Dendritic cell treated with granulocyte-macrophage colony-stimulating factor and Interleukin-4, amounts not matched to agents 40 ng/mL and 50 ng/mL, for 4 days (primary cell): ENCODE results near the gene ABTB1.

Experiments
- H3K27ac Mint-ChIP-seq: one replicate; pipeline ENCODE4 v1.8.0; 2022; ENCODE audit warnings: mild to moderate bottlenecking, mixed read lengths
- H3K27me3 Mint-ChIP-seq: one replicate; pipeline ENCODE4 v1.8.0; 2022; ENCODE audit warnings: mild to moderate bottlenecking, mixed read lengths
- H3K36me3 Mint-ChIP-seq: one replicate; pipeline ENCODE4 v1.8.0; 2022; ENCODE audit warnings: low read depth, mixed read lengths
- H3K4me1 Mint-ChIP-seq: one replicate; pipeline ENCODE4 v1.8.0; 2022; ENCODE audit warnings: low read depth, mixed read lengths
- H3K4me3 Mint-ChIP-seq: one replicate; pipeline ENCODE4 v1.8.0; 2022; ENCODE audit warnings: mild to moderate bottlenecking, moderate library complexity, mixed read lengths
- H3K9me3 Mint-ChIP-seq: one replicate; pipeline ENCODE4 v1.8.0; 2022; ENCODE audit warnings: mixed read lengths
- intact Hi-C: fragments of 100-400 bp; cut with micrococcal nuclease; formaldehyde crosslinking; loops from one replicate; pipeline ENCODE4 v1.15.0; 2022

ABTB1 gene

DNA sequence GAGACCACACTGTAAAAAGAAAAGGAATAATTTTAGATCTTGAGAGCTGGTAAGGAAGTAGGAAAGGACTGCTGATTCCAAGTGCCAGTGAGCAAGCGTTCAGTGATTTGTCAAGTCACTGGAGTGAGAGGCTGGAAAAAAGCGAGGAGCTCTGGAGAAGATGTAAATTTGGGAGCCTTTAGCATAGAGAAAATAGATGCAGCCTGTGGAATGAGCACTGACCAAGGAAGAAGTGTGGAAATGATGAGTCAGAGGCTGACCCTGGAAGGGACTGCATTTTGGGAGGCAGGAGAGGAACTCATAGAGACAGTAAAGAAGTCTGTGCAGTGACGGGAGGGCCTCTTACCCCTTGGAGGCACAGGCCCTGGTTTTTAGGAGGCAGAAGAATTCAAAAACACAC lies 17.1 kb upstream of the ABTB1 start:
- Mint-ChIP-seq H3K27ac (no peak overlapping the region), H3K4me1 (peaks cover 13% of the 10 kb centered on the region), H3K9me3 (no peaks in the 10 kb centered on the region), H3K27me3 (peaks cover 5% of the 10 kb centered on the region), H3K4me3 (no peak overlapping the region), H3K36me3 (no peaks in the 10 kb centered on the region)
- intact Hi-C loops: loop anchor here (2.0 kb wide), 1 partner anchor 177 kb away; no protein-coding TSS in a partner anchor

DNA sequence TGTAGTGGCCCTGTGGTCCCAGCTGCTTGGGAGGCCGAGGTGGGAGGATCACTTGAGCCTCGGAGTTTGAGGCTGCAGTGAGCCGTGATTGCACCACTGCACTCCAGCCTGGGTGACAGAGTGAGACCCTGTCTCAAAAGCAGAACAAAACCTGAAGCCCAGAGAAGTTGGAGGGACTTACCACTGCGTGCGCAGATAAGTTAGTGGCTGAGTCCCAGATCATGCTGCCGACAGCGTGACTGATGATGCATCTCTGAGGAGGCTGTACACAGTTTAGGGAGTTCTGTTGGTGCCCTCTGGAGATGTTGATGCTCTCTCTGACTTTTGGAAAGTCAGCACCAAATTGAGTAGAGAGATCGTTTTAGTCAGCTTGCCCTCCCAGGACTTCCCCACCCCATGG lies 15.8 kb upstream of the ABTB1 start:
- Mint-ChIP-seq H3K4me3 (no peak overlapping the region), H3K9me3 (no peaks in the 10 kb centered on the region)

DNA sequence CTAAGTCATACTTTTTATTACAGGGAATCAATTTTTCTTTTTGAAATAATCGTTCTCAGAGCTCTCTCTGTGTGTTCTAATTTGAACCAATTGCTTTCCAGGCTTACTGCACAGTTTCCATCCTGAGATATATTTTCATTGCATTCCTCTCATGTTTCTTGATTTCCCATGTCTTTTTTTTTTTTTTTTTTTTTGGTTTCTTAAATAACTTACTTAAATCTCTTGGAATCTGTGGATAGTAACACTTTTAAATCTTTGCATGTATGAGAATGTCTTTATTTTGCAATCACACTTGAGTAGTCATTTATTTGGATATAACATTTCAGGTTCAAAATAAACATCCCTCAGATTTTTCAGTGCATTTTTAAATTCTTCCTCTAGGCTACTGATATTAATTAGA lies 14.5 kb upstream of the ABTB1 start:
- Mint-ChIP-seq H3K27ac (no peak overlapping the region), H3K4me1 (peaks cover 14% of the 10 kb centered on the region), H3K27me3 (peaks cover 1% of the 10 kb centered on the region), H3K9me3 (no peaks in the 10 kb centered on the region), H3K4me3 (no peak overlapping the region), H3K36me3 (no peaks in the 10 kb centered on the region)
- intact Hi-C loops: no loop called here

More for the DNA sequence above, 15.8 kb upstream of the ABTB1 start:
- Mint-ChIP-seq H3K36me3 (no peaks in the 10 kb centered on the region), H3K4me1 (peaks cover 14% of the 10 kb centered on the region), H3K27ac (no peak overlapping the region), H3K27me3 (peaks cover 5% of the 10 kb centered on the region)
- intact Hi-C loops: no loop called here

DNA sequence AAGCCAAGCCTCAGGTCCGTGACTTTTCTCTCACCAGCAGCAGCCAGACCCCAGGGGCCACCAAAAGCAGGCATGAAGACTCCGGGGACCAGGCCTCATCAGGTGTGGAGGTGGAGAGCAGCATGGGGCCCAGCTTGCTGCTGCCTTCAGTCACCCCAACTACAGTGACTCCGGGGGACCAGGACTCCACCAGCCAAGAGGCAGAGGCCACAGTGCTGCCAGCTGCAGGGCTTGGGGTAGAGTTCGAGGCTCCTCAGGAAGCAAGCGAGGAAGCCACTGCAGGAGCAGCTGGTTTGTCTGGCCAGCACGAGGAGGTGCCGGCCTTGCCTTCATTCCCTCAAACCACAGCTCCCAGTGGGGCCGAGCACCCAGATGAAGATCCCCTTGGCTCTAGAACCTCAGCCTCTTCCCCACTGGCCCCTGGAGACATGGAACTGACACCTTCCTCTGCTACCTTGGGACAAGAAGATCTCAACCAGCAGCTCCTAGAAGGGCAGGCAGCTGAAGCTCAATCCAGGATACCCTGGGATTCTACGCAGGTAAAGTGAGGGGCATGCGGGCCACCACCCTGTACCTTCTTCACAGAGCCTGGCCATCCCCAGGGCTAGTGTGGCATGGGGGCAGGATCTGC lies 12.0 kb upstream of the ABTB1 start:
- Mint-ChIP-seq H3K27ac (no peak overlapping the region), H3K9me3 (no peaks in the 10 kb centered on the region), H3K4me1 (peaks cover 10% of the 10 kb centered on the region), H3K36me3 (no peaks in the 10 kb centered on the region), H3K4me3 (no peak overlapping the region), H3K27me3 (peaks cover 1% of the 10 kb centered on the region)
- intact Hi-C loops: no loop called here

DNA sequence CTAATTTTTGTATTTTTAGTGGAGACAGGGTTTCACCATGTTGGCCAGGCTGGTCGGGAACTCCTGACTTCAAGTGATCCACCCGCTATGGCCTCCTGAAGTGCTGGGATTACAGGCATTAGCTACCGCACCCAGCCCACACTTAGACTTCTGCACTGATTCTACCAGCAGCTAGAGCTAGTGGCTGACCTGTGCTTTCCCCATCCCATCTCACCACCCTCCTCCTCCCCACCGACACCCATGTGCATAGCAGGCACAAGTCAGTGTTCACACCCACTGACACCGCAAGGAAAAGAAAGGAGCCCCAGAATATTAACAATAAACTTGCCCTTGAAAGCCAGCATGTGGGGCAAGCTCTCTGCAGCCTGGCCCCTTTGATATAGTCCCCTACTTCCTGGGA lies 11.2 kb upstream of the ABTB1 start:
- no peak overlapping the region for H3K27ac Mint-ChIP-seq
- H3K4me1 Mint-ChIP-seq: peaks cover 7% of the 10 kb centered on the region

DNA sequence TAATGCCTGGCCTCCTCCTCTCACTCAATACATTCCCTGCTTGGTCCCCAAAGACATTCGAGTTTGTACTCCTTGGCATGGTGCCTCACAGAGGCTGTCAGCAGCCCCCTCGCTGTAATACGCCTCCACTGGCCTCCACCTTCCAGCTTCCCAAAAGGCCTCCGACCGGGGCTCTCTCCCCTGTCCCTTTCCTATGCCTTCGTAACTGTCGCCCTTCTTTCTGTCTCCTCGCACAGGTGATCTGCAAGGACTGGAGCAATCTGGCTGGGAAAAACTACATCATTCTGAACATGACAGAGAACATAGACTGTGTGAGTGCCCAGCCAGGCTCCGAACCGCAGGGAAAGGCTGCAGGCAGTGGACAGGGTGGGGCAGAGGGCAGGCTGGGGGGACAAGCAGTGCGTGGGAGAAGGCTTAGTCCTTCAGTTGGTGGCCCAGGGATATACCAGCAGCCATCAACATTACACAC lies 10.7 kb upstream of the ABTB1 start:
- Mint-ChIP-seq H3K27ac (no peak overlapping the region), H3K27me3 (peaks cover 1% of the 10 kb centered on the region), H3K4me1 (peaks cover 7% of the 10 kb centered on the region), H3K4me3 (no peak overlapping the region), H3K9me3 (no peaks in the 10 kb centered on the region), H3K36me3 (no peaks in the 10 kb centered on the region)
- intact Hi-C loops: no loop called here

More for the DNA sequence above, 11.2 kb upstream of the ABTB1 start:
- intact Hi-C loops: no loop called here
- H3K9me3 Mint-ChIP-seq: no peaks in the 10 kb centered on the region
- H3K36me3 Mint-ChIP-seq: no peaks in the 10 kb centered on the region
- H3K4me3 Mint-ChIP-seq: no peak overlapping the region
- H3K27me3 Mint-ChIP-seq: peaks cover 1% of the 10 kb centered on the region

DNA sequence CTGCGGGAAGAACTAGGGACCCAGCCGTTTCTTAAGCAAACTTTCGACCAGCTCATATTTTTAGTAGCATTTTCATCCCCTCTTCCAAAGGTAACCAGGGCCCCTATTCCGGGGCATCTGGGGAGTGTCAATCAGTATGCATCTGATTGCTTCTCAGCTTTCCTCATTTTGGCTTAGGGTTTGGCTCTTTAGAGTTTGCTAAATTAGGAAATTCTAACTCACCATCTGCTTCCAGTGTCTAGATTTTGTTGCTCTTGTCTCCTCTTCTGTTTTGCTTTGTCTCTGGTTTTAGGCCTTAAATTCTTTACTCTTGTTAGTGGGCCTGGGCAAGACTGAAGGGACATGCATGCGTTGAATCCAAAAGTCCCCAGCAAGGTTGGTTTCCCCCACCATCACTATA lies 9.6 kb upstream of the ABTB1 start:
- no peak overlapping the region for H3K27ac Mint-ChIP-seq
- H3K4me1 Mint-ChIP-seq: peaks cover 7% of the 10 kb centered on the region
- no peak overlapping the region for H3K4me3 Mint-ChIP-seq
- H3K36me3 Mint-ChIP-seq: no peaks in the 10 kb centered on the region
- intact Hi-C loops: no loop called here
- H3K9me3 Mint-ChIP-seq: no peaks in the 10 kb centered on the region
- H3K27me3 Mint-ChIP-seq: no peaks in the 10 kb centered on the region

DNA sequence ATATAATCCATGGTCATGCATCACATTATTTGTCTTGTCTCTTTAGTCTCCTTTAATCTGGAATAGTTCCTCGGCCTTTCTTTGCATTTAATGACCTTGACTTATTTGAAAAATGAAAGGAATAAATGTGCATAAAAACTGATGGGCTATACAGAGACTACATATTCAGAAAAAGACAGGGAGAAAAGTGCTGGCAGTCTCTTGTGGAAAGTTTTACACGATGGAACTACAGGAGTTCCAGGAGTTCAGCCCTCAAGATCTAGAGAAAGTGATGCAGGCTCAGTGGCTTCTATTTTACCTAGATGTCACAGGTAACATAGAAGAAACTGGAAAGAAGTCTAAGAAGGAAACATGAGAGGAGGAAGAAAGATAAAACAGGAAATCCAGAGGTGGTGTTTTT lies 7.6 kb upstream of the ABTB1 start:
- Mint-ChIP-seq H3K4me1 (peaks cover 6% of the 10 kb centered on the region), H3K4me3 (no peak overlapping the region), H3K36me3 (no peaks in the 10 kb centered on the region), H3K27ac (no peak overlapping the region), H3K9me3 (no peaks in the 10 kb centered on the region), H3K27me3 (no peaks in the 10 kb centered on the region)
- intact Hi-C loops: no loop called here

DNA sequence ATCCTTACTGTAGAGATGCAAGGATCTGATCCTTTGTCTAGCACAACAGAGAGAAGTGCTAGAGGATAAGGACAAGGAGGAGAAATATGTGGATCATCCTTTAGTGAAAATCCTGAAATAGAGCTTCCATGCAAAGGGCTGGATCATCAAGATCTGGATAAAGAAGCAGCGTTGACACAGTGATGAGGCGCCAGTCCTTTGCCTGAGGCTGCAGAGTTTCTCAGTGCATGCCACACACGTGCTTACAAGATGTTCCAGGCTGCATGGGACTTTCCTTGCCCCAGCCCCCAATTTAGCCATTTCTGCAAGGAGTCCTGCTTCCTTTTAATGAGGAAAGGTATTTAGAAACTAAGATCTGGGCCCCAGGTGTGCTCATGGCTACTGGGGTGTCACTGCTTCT lies 7.2 kb upstream of the ABTB1 start:
- Mint-ChIP-seq H3K27me3 (no peaks in the 10 kb centered on the region), H3K4me3 (no peak overlapping the region), H3K36me3 (no peaks in the 10 kb centered on the region), H3K27ac (no peak overlapping the region), H3K4me1 (peaks cover 1% of the 10 kb centered on the region), H3K9me3 (no peaks in the 10 kb centered on the region)
- intact Hi-C loops: no loop called here

DNA sequence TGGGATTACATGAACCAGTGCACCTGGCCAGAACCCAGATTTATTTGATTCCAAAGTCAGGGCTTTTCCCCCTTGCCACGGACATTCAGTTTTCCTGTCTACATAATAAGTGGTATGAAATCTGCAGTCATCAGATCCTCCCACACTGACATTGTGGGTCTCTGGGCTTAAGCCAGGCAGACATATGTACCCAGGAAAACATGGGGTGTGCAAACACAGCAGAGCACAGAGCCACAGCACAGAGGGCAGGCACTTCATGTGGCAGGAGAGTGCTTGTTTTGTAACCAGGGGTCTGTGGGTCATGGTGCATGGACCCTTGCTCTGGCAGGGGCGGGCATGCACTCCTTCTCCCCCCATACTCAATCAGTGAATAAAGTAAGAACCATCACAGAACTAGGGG lies 6.1 kb upstream of the ABTB1 start:
- Mint-ChIP-seq H3K36me3 (no peaks in the 10 kb centered on the region), H3K4me3 (no peak overlapping the region), H3K9me3 (no peaks in the 10 kb centered on the region), H3K4me1 (peaks cover 10% of the 10 kb centered on the region), H3K27me3 (no peaks in the 10 kb centered on the region), H3K27ac (no peak overlapping the region)
- intact Hi-C loops: no loop called here

DNA sequence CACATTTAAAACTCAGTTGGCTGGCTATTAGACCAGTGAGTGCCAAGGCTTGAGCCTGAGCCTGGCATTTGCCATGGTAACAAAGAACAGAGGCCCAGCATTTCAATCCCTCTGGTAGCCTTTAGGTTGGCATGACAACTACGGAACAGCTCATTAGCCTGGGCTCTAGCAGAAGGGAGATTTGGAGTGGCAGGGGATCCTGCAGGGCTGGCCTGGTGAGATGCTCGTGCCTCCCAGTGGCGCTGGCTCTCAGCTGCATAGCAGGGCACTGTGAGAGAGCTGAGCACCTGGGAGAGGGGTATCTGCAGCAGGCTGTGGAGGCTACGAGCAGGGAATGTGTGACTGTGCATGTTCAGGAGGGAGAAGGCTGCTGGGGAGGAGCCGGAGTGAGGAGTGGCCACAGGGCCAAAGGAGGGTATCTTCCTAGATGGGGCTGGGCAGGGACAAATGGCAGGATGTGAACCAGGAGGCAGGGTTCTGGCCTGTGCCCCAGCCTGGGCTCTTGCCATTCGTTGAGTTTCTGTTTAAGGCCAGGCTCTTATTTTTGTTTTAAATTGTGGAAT lies 5.6 kb upstream of the ABTB1 start:
- Mint-ChIP-seq H3K9me3 (no peaks in the 10 kb centered on the region), H3K27me3 (no peaks in the 10 kb centered on the region), H3K27ac (no peak overlapping the region), H3K4me3 (no peak overlapping the region), H3K4me1 (peaks cover 14% of the 10 kb centered on the region), H3K36me3 (no peaks in the 10 kb centered on the region)
- intact Hi-C loops: no loop called here

DNA sequence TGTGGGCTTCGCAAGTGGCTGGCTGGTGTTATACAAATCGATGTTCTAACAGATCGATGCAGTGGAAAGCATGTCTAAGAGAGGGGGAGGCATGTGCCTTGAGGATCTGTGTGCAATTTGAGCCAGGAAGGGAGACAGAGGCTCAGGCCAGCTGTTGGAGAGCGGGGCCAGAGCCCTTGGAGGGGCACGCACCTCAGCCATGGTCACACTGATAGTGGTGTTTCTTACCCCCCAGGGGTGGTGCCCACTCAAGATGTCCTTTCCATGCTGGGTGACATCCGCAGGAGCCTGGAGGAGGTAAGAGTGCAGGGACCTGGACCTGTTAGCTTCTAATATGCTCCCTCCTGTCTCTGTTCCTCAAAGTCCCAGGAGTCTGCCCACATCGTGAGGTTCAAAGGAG lies 3.8 kb upstream of the ABTB1 start:
- H3K4me3 Mint-ChIP-seq: no peak overlapping the region
- H3K27ac Mint-ChIP-seq: no peak overlapping the region
- peaks cover 5% of the 10 kb centered on the region for H3K36me3 Mint-ChIP-seq
- intact Hi-C loops: no loop called here
- H3K27me3 Mint-ChIP-seq: no peaks in the 10 kb centered on the region
- peaks cover 20% of the 10 kb centered on the region for H3K4me1 Mint-ChIP-seq
- H3K9me3 Mint-ChIP-seq: no peaks in the 10 kb centered on the region

DNA sequence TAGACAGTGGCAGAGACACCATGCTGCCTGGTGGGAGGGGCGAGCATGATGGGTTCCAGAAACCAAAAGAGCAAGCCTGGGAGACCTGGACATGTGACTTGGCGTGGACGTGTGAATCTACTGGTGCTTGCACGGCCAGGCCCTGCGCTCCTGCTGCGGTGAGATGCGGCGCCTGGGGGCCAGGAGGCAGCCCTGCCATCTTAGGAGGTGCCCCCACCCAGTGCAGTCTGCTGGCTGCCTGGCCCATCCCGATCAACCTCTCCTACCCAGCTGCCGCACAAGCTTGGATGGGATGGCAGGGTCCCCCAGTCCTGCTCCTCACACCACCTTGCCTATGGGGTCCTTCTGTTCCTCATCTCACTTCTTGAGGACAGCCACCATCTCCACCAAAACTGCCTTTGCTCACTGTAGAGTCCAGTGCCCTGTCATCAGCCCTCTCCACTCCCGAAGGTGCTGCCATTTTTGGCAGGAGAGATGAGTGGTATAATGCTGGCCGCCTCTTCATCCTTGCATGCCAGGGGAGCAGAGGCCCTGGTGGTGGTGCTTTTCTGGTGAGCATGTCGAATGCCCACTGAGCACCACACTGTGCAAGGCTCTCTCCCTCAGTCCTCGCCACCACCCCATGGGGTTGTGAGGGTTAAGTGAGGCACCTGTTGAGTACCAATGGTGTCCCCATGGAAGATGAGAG lies 3.1 kb upstream of the ABTB1 start:
- Mint-ChIP-seq H3K4me1 (peaks cover 28% of the 10 kb centered on the region), H3K9me3 (no peaks in the 10 kb centered on the region), H3K36me3 (peaks cover 7% of the 10 kb centered on the region), H3K4me3 (no peak overlapping the region), H3K27me3 (no peaks in the 10 kb centered on the region), H3K27ac (no peak overlapping the region)
- intact Hi-C loops: loop anchor here (5.0 kb wide), 2 partner anchors 77 to 383 kb away; partner anchors contain the start of genes SEC61A1 and TPRA1

DNA sequence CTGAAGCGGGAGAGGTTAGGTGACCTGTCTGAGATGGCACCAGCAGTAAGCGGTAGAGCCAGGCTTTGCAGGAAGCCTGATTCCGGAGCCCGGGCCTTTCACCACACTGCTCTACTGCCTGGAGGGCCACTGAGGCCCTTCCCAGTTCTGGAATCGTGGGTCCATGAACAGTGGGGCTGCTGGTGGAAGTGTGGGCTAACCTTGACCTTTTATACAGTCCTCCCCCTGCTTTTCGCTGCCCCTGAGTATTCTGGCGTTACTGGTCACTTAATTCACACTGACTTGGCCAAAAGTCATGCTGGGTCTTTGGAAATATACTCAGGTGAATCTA lies 2.6 kb upstream of the ABTB1 start:
- Mint-ChIP-seq H3K27ac (no peak overlapping the region), H3K4me3 (no peak overlapping the region), H3K36me3 (peaks cover 12% of the 10 kb centered on the region), H3K4me1 (peaks cover 33% of the 10 kb centered on the region), H3K9me3 (no peaks in the 10 kb centered on the region), H3K27me3 (no peaks in the 10 kb centered on the region)
- intact Hi-C loops: loop anchor here (5.0 kb wide), 2 partner anchors 78 to 382 kb away; partner anchors contain the start of genes SEC61A1 and TPRA1
